Endodermal cell (in vitro differentiated cells): ENCODE results near the gene FRS2. TPM values are rescaled to one million over a fixed set of nuclear protein-coding genes. Genes with fewer than 3 reads are reported as not detected.

ENCODE experiments used
- DNase-seq: peaks from one replicate; pipeline ENCODE4 v3.0.0-alpha.2; 2017
- H3K27ac ChIP-seq: 2 replicates; pipeline ENCODE4 v1.5.1; 2013; ENCODE audit warnings: mild to moderate bottlenecking, low read depth, low read length, moderate library complexity
- H3K27me3 ChIP-seq: 2 replicates; pipeline ENCODE4 v1.6.1; 2013; ENCODE audit warnings: mild to moderate bottlenecking, low read length, moderate library complexity; ENCODE audit not compliant: insufficient read depth, control insufficient read depth, poor library complexity, severe bottlenecking
- H3K36me3 ChIP-seq: 2 replicates; pipeline ENCODE4 v1.7.0; 2013; ENCODE audit warnings: mild to moderate bottlenecking, low read length, moderate library complexity; ENCODE audit not compliant: control insufficient read depth, insufficient read depth
- H3K4me1 ChIP-seq: one replicate; pipeline ENCODE4 v1.7.0; 2013; ENCODE audit warnings: low read length; ENCODE audit not compliant: control insufficient read depth, insufficient read depth
- H3K4me3 ChIP-seq: 2 replicates; pipeline ENCODE4 v1.5.1; 2013; ENCODE audit warnings: mild to moderate bottlenecking, low read length, moderate library complexity
- H3K9ac ChIP-seq: 2 replicates; pipeline ENCODE4 v1.6.1; 2013; ENCODE audit warnings: mild to moderate bottlenecking, low read length, moderate library complexity; ENCODE audit not compliant: poor library complexity, severe bottlenecking; ENCODE audit errors: extremely low read depth
- H3K9me3 ChIP-seq: 2 replicates; pipeline ENCODE4 v1.6.1; 2013; ENCODE audit warnings: mild to moderate bottlenecking, low read length, moderate library complexity; ENCODE audit not compliant: control insufficient read depth
- H3K27ac Mint-ChIP-seq: 2 replicates; pipeline ENCODE4 v1.8.0; 2020; ENCODE audit warnings: mixed read lengths
- H3K27me3 Mint-ChIP-seq: 2 replicates; pipeline ENCODE4 v1.8.0; 2021; ENCODE audit warnings: mild to moderate bottlenecking, mixed read lengths; ENCODE audit not compliant: insufficient read depth
- H3K36me3 Mint-ChIP-seq: 2 replicates; pipeline ENCODE4 v1.8.0; 2020; ENCODE audit warnings: low read depth, mixed read lengths
- H3K4me1 Mint-ChIP-seq: 2 replicates; pipeline ENCODE4 v1.8.0; 2020; ENCODE audit warnings: mixed read lengths
- H3K4me3 Mint-ChIP-seq: 2 replicates; pipeline ENCODE4 v1.8.0; 2020; ENCODE audit warnings: mild to moderate bottlenecking, moderate library complexity, mixed read lengths
- H3K9me3 Mint-ChIP-seq: 2 replicates; pipeline ENCODE4 v1.8.0; 2020; ENCODE audit warnings: mild to moderate bottlenecking, mixed read lengths
- CTCF ChIP-seq: fragments of 200-600 bp; sonication (generic); conservative IDR thresholded peaks from 2 replicates; pipeline ENCODE4 v1.5.0; 2021; ENCODE audit warnings: antibody characterized with exemption, mild to moderate bottlenecking
- WGBS, 2 experiments: methylation state at CpG; one replicate each; pipeline versions ENCODE4 v1.1.5 to v1.1.7; 2013; ENCODE audit warnings: missing lambda C conversion rate in 2 of 2, mixed read lengths in 1 of 2; ENCODE audit not compliant: insufficient coverage in 1 of 2, insufficient read length in 1 of 2; 5-methylcytosine and 5-hydroxymethylcytosine counted together
- total RNA-seq, 2 donors: library from RNA; stranded (reverse); fragmentation: NEBNext Ultra II Directional in 1 of 2; extraction: Animal tissue kit (Norgen Biotek cat#: 25700) in 1 of 2; gene quantifications; 2 replicates in 1 of 2; 3 replicates in 1 of 2; pipeline ENCODE4 v1.2.1, GENCODE V29; 2021

FRS2 gene
- total RNA-seq, 2 donors from 2014 or later = 63.1 to 65.8 TPM

GRCh38 chr12:69514111-69514510 is 43.9 kb downstream of the FRS2 start:
- 98 to 100% methylated on average over 1 to 2 of the region's 2 CpGs for WGBS, 2 experiments
- Mint-ChIP-seq H3K4me1 (peaks cover 51% of the 10 kb centered on the region), H3K36me3 (peaks cover 6% of the 10 kb centered on the region), H3K27me3 (no peaks in the 10 kb centered on the region), H3K9me3 (peaks cover 3% of the 10 kb centered on the region), H3K4me3 (no peak overlapping the region), H3K27ac (no peak overlapping the region)
- Histone ChIP-seq H3K9me3 (peaks cover 5% of the 10 kb centered on the region), H3K4me1 (peaks cover 3% of the 10 kb centered on the region), H3K27me3 (no peaks in the 10 kb centered on the region), H3K36me3 (peaks cover 12% of the 10 kb centered on the region), H3K4me3 (no peak overlapping the region), H3K27ac (no peak overlapping the region), H3K9ac (no peak overlapping the region)
- no peak for DNase-seq
- TF ChIP-seq CTCF = no peak

- peaks cover 14% of the 10 kb centered on the region for H3K36me3 Mint-ChIP-seq
- no peak overlapping the region for H3K27ac ChIP-seq
- H3K4me1 ChIP-seq = peaks cover 3% of the 10 kb centered on the region
- no peak overlapping the region for H3K4me3 Mint-ChIP-seq
- H3K27me3 ChIP-seq = no peaks in the 10 kb centered on the region
- no peak overlapping the region for H3K9ac ChIP-seq
- DNase-seq = no peak
- H3K9me3 Mint-ChIP-seq = peaks cover 10% of the 10 kb centered on the region
- H3K27me3 Mint-ChIP-seq = no peaks in the 10 kb centered on the region
- no peak for TF ChIP-seq CTCF
- peaks cover 45% of the 10 kb centered on the region for H3K4me1 Mint-ChIP-seq
- no peak overlapping the region for H3K27ac Mint-ChIP-seq
- peaks cover 12% of the 10 kb centered on the region for H3K36me3 ChIP-seq
- no peak overlapping the region for H3K4me3 ChIP-seq
- peaks cover 12% of the 10 kb centered on the region for H3K9me3 ChIP-seq
Observed at GRCh38 chr12:69514845-69515244, 44.7 kb downstream of the FRS2 start.

- Mint-ChIP-seq H3K27me3 (no peaks in the 10 kb centered on the region), H3K36me3 (peaks cover 18% of the 10 kb centered on the region), H3K27ac (peak overlapping the region; percentile 83), H3K4me3 (no peak overlapping the region), H3K9me3 (peaks cover 16% of the 10 kb centered on the region), H3K4me1 (peaks cover 40% of the 10 kb centered on the region)
- Histone ChIP-seq H3K27ac (no peak overlapping the region), H3K27me3 (no peaks in the 10 kb centered on the region), H3K9ac (no peak overlapping the region), H3K4me3 (peak overlapping the region; percentile 15), H3K4me1 (peaks cover 3% of the 10 kb centered on the region), H3K9me3 (peaks cover 16% of the 10 kb centered on the region), H3K36me3 (peaks cover 12% of the 10 kb centered on the region)
- 33% methylated on average over 1 of the region's 5 CpGs; no CpG with 5 or more reads in 1 of the 2 experiments for WGBS, 2 experiments
- DNase-seq = no peak
- no peak for TF ChIP-seq CTCF
Observed at GRCh38 chr12:69515394-69515930, 45.3 kb downstream of the FRS2 start.
